ENCODE measurements around the gene CFAP251.

CFAP251 gene

DNA sequence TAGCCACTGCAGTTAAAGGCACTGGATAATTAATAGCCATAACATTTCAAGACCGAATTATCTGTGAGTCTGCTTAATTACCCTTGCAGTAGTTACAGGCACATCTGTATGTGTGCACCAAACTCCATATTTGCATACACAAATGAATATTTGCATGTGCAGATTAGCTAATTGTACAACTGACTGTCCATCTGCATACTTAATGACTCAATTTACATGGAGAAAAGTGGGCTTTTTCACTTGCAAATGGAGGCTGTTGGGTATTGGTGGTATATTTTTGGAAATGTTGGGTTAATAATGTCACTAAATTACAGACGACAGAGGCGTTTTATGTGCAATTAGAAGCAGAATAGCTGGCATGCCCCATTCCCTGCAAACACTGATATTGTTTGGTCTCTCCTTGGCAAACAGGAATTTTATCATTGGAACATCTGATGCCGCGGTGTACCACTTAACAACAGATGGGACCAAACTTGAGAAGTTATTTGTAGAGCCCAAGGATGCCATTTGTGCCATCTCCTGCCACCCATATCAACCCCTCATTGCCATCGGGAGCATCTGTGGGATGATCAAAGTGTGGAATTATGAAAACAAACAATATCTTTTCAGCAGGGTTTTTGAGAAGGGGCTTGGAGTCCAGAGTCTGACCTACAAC is 39.6 kb downstream of the CFAP251 start:
- TF ChIP-seq, protein P1, sequence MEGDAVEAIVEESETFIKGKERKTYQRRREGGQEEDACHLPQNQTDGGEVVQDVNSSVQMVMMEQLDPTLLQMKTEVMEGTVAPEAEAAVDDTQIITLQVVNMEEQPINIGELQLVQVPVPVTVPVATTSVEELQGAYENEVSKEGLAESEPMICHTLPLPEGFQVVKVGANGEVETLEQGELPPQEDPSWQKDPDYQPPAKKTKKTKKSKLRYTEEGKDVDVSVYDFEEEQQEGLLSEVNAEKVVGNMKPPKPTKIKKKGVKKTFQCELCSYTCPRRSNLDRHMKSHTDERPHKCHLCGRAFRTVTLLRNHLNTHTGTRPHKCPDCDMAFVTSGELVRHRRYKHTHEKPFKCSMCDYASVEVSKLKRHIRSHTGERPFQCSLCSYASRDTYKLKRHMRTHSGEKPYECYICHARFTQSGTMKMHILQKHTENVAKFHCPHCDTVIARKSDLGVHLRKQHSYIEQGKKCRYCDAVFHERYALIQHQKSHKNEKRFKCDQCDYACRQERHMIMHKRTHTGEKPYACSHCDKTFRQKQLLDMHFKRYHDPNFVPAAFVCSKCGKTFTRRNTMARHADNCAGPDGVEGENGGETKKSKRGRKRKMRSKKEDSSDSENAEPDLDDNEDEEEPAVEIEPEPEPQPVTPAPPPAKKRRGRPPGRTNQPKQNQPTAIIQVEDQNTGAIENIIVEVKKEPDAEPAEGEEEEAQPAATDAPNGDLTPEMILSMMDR (IDR thresholded peaks at IDR 0.05), result no peak

DNA sequence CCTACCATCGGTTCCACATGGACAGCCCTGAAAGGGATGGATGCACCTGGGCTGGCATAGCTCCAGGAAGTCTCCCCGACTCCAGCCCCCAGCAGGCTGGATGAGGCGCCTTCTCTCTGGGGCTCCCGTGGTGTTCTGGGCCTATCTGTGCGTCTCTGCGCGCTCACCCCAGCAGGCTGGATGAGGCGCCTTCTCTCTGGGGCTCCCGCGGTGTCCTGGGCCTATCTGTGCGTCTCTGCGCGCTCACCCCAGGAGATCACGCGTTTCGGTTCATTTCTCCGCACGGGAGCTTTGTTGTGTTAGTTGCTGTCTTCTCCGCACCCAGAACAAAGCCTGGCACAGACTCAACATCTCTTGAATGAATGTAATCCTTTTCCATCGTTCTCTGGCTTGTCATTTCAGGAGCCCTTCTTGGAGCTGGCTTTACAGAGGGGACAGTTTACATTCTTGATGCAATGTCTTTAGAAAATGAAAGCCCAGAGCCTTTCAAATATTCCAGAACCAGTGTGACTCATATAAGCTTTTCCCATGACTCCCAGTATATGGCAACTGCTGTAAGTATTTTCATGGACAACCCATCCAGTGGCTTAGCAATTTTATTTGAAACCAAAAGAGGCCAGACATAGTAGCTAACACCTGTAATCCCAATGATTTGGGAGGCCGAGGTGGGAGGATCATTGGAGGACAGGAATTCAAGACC is 40.3 kb downstream of the CFAP251 start:
- TF ChIP-seq, protein P1 (IDR thresholded peaks at IDR 0.05), result no peak

DNA sequence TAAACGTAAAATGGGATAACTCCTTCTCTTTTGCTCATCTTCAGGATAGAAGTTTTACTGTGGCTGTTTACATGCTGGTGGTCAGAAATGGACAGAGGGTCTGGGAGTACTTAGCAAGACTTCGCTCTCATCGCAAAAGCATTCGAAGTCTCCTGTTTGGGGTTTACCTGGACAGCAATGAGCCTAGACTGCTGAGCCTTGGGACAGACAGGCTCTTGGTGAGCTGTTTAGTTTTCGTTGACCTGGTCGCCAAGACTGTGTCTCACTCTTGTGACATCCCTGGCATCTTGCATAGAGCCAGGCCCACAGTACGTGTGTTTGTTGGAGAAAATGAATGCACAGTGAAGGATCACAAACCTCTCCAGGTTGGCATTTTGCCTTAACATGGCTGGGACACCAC is 42.1 kb downstream of the CFAP251 start:
- TF ChIP-seq, protein P1 (IDR thresholded peaks at IDR 0.05), result no peak

DNA sequence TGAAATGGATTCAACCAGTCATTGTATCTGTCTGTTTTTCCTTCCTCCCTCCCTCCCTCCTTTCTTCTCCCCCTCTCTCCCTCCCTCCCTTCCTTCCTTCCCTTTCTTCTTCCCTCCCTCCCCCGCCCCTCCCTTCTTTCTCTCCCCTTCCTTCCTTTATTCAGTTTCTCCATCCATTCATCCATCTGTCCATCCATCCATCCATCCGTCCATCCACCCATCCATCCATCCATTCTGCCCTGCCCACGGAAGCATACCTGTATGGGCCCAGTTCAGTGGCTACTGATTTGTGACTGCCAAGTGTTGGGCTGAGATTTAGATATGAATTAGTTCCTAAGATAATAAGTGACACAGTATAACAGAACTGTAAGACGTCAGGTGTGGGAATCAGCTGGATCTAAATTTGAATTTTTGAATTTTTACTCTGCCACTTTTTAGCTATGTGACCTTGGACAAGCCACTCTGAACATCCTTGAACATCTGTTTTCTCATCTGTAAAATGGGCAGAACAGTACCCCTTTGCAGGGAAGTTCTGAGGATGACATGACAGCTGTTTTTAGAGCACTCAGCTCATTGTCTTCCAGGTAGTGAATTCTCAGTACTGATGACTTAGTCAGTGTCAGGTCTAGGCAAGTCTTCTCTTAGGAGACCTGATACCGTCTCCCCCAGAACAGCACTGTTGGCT is 42.9 kb downstream of the CFAP251 start:
- TF ChIP-seq, protein P1 (IDR thresholded peaks at IDR 0.05), result no peak

DNA sequence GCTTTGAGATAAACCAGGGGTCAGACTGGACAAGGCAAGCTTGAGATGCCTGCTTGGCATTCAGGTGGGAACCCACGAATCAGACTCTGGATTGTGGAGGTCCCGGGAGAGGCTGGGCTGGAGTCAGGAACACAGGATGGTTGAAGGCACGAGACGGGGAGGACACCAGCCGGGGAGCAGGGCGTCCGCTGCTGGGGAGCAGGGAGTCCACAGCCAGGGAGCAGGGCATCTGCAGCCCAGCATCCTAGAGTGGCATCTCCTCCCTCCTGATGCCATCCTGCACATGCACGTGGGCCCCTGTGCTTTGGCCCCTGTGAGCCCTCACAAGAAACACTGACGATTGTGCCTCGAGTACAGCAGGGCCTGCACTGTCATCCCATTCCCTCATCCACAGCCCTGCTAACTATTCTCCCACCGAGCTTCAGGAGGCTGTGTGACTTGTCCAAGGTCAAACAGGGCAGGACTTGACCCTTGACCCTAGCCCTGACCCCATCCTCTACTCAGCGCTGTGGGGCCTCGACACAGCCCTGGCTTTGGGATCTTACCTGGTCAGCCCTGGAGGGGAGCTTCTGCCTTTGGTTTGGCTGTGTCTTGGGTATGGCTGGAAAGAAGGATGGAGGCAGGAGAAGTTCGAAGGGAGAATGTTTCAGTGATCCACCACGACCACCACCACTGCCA is 45.1 kb downstream of the CFAP251 start:
- TF ChIP-seq, protein P1 (IDR thresholded peaks at IDR 0.05), result no peak

DNA sequence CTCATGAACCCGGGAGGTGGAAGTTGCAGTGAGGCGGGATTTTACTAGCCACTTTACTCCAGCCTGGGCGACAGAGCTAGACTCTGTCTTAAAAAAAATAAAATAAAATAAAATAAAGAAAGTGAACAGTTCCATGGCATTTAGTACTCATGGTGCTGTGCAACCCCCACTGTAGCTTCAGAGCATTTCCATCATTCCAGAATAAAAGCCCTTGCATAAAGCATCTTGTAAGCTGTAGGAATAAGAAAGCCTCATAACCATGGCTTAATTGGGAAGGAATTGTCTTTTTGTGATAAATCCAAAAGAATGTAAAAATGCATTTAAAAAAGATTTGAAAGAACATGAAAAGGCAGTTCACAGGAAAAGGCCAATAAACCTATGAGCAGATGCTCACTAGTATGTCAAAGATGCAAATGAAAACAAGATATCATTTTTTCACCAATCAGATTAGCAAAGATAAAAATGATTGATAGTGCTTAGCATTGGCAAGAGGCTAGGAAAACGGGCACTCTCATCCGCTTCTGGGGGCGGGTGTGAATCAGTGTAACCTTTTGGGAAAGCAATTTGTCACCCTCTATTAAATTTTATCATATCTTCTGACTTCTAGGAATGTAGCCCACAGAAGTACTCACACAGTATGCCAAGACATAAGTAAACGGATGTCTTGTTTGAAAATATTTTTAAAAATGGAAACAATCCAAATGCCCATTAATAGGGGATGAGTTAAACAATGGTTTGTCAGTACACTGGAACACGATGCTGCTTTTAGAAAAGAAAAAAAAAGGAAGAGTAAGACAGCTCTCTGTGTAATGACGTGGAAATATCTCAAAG is 46.6 kb downstream of the CFAP251 start:
- TF ChIP-seq, protein P1 (IDR thresholded peaks at IDR 0.05), result no peak

DNA sequence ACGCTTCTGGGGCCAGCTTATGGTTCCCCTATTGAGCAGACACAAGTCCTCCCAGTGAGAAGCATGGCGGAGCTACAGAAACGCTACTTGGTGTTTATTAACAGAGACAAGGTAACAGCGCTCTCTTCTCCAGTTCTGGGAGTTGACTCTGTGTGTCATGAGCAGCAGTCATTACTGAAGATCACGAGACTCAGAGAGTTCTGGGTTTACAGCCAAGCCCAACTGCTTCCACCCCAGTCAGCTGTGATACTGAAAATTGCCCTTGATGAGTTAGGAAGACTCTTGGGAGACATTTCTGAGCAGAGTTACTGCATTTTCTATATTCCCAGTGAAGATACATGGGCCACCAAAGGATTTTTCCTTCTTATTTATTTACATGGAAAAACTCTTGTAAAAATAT is 48.6 kb downstream of the CFAP251 start:
- TF ChIP-seq, protein P1 (IDR thresholded peaks at IDR 0.05), result no peak

All from LNCAP (cell line).